Left lobe of liver (tissue), 2 donors: ENCODE results near the gene POLR1A. TPM values are rescaled to one million over a fixed set of nuclear protein-coding genes. Genes with fewer than 3 reads are reported as not detected.
"Not testable (repeated sequence)": the region's sequence is repeated elsewhere in the genome, so short reads cannot be mapped to it uniquely, and the experiment has no call there.

Source experiments
- ATAC-seq: fragments of 200-7000 bp; cut with Tn5 transposase; one replicate; pipeline ENCODE4 v1.9.1; 2020; ENCODE audit warnings: mild to moderate bottlenecking, moderate library complexity
- DNase-seq: peaks from one replicate; pipeline ENCODE4 v3.0.0-alpha.2; 2020; ENCODE audit warnings: low spot score
- total RNA-seq: library from RNA; stranded (reverse); gene quantifications from one replicate; pipeline ENCODE4 v1.2.1, GENCODE V29; 2021
- donor health status: DM: no; HTN: no; CAD: no; lungs with moderate emphysema.
- donor health status: DM: no; HTN: yes; CAD: no.

POLR1A gene
- total RNA-seq, 1 donor from 2014 or later = 12.1 TPM

DNA sequence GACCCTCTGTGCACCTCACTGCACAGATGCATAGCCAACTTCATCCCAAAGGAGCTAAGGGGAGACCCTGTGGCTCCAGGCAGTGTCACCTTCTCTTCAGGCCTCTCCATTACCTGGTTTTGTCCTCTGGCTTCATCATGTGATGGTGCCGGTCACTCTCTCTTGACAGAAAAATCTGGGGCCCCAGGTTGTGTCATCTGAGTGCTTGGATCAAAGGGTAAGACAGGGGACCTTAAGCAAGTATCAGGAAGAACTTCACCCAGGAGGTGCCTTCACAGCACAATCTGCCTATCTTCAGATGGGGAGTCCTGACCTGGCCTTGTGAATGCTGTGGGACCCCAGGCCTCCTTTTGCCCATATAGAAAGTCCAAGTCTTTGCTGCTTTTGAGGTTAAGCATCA is 104.4 kb downstream of the POLR1A start:
- no peak for DNase-seq
- no peak for ATAC-seq

DNA sequence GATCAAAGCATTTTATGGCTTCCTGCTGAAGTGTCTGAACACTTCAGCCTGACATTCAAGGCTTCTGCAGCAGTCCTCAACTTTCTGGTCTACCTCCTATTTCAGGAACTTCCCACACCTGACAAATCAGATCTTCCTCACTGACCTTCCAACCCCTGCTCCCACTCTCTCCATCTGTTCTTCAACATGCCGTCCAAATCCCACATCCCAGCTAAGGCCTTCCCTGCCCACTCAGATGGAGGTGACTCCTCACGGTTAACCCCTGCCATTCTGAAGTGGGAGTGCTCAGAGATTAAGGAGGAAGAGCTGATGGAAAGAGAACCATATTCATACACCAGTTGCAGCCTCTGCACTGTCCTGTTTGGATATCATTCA is 104.8 kb downstream of the POLR1A start:
- no peak for DNase-seq
- ATAC-seq = no peak

DNA sequence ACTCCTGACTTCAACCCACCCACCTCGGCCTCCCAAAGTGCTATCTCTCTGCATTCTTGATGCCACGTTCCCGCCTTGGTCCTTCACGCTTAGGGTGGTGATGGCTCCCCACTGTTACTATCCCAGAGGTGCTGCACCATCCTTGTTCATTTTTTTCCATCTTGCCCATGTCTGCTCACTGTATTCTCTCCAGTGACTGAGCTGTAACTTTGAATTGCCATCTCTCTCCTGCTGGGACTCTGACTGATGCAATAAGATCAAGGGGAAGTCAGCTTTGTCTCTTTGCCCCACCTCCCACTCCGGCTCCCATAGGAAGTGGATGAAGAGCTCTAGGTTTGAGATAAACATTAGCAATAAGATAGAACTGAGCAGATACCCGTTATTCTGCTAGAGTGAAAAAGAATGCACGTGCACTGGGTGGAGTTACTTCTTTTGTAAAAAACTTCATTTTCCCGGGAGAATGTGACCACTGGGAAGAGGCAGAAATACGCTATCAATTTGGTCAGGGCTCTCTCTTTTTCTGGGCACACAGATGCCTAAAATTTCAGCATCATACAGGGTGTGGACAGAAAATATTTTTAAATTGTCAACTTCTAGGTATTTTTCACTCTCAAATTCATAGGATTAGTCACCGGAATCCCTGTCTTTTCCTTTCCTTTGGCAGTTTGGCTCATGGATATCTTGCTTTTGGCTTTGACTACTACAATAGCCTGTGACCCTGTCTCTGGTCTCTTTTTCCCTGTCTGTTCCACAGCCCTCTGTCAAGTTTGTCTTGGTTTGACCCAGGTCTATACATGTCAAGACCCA is 105.4 kb downstream of the POLR1A start:
- no peak for DNase-seq

GRCh38 chr2:85999061-85999831 is 106.4 kb downstream of the POLR1A start:
- DNase-seq (no peak), ATAC-seq (no peak)

More for the DNA sequence above, 105.4 kb downstream of the POLR1A start:
- ATAC-seq = peak; percentile 26

DNA sequence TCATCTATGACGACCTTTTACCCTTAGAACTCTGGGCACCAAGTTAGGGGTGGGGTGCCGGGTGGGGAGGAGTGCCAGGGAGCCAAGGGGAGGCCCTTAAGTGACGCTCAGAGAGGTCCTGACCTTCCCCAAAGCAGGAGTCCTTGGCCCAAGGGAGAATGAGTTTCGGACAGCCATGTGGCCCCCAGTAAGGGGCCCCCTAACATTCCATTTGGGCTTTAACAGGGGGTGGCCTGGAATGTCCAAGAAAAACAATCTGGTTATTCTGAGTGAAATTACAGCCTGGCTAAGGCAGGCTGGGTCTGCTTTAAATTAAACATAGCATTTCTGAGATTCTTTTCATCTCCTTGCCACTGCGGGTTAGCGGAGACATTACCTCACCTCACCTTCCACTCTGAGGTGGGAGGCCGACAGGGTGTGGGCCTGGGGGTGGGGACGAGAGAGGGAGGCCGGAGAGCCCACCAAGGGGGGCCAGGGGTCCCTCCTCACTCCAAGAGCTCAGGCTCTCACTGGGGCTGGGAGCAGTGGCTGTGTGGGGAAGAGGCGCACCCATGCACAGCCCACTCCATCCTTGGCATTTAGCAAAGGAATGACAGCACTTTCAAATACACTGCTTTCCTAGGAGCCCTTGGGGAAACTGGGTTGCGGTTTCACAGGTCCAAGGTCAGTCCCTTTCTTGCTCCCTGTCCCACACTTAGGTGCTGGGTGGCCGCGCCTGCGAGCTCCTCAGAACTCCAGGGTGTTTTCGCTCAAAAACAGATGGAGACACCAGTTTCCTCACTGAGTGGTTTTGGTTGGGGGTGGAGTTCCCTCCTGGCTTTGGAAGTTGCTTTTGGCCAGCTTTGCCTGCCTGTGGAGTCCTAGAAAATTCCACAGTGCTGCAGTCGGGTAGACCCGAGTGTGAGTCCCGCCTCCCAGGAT is 107.4 kb downstream of the POLR1A start:
- ATAC-seq = no peak

DNA sequence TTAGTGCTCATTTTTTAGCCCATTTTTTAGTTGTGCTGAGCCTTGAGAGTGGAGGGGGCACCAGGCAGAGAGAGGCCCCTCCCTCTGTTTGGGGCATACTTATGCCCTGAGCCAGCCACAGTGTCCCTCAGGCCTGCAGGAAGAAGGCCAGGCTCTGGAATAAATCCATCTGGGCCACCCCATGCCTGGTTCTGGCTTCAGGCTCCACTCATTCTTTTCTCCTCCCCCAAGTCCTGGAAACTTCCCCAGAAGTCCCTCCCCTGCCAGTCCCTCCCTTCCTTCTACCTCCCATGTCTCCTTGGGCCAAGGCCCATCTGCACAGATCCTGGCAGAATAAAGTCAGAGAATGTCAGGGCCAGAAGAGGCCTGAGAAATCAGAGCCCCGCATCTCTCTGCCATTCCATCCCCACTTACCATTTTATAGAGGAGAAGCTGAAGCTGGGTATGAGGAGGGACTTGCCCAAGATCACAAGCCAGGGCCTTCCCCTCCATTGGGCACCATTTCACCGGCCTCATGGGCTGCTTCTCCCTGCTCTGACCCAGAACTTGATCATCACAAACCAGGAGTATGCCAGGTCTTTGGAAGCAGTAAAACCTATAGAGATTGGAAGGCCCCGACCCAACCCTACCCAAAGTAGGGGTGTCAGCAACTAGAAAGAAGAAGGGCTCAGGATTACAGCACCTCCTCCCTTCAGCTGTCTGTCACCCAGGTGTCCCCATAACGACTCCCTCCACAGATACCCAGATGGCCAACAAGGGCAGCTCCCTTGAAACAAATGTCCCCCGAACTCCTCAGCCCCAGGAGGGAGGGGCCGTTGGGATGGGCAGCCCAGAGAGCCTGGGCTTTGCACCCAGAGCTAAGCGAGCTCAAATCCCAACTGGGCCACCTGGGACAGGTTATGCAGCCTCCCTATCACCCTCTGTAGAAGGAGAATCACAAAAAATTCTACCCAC is 108.4 kb downstream of the POLR1A start:
- ATAC-seq = no peak
- no peak for DNase-seq

More for the DNA sequence above, 107.4 kb downstream of the POLR1A start:
- no peak for DNase-seq

DNA sequence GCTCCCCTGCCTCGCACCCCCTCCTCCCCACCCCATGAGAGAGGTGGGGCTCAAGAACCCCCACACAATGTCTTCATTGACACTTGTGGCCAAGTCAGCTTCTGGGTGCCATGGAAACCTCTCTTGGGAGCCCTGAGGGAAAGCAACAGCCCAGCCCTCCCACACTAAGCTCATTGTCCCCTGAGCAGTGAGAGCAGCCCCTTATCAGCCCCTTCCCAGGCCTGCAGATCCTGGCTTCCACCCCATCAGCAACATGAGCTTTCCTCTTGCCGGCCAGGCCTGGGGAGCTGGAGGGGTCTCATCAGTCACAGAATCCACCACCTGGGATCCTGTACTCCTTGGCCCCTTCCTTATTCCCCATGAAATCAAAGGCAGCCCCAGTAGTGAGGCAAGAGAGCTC is 109.1 kb downstream of the POLR1A start:
- DNase-seq (no peak), ATAC-seq (no peak)

DNA sequence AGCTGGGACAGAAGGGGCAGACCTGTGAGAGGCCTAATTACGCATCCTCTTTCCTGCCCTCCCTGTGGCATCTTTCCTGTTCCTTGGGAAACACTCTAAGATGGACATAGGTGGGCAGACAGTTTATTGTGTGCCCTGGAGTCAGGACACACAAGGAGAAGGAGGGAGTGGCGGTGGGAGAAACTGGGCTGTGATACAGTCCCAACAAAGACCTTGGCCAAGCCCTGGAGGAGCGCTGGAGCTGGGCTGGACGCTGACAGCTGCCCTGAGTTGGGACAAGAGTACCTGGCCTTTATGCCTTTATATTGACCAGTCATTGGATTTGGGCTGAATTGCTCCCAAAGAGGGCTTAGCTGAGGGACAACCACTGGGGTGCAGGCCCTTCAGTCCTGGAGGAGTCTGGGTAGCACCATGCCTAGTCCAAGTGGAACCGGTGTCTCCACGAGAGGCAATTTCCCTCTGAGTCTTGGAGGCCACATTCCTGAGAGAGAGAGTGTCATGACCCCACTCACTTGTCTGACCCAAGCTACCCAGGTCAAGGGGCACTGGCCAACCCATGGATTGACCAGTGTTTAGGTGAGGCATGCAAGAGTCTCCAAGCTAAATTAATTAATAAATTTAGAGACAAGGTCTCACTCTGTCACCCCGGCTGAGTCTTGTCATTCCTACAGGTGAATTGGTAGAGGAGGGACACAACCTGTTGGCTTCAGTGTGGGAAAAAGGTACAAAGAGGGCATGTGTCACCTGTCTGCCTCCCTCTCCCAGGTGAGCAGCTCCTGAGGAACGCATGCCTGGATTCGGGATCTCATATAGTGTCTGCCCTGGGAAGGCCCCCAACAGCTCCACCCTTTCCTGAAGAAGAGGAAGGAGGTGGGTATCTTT is 109.8 kb downstream of the POLR1A start:
- DNase-seq (peak; percentile 43), ATAC-seq (no peak)

DNA sequence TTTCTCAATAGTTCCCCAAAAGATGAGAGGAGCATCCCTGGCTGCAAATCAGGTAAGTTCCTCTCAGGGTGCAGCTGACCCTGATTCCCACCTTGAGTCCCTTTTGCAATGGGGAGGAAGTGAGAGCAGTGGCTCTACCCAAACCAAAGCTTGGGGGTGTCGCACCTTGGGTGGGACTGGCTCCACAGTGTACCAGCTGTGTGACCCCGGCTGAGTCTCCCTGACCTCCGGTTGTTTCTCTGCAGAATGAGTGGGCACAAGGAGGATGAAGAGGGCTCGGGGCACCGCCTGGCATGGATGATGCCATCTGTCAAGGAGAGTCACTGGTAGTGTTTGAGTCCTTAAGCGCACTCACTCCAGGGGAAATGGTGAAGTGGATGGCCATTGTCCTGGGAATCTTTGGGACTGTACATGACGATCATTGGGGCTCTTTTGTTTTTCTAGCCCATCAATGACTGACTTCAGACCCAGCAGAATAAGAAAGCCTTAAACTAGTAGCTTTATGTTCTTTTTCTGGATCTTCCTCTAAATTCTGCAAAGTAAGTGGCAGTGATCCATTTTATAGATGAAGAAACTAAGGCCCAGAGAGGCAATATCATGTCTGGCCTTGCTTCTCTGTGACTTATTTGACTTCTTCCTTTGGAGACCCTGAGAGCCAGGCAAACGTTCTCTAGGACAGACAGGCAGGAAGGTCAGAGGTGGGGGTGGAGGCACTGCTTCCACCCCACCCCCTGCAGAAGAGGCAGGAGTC is 110.6 kb downstream of the POLR1A start:
- DNase-seq = peak; percentile 32
- no peak for ATAC-seq

- ATAC-seq (no peak), DNase-seq (peak; percentile 16)
Measured at GRCh38 chr2:85994421-85994777, 111.3 kb downstream of the POLR1A start.

DNA sequence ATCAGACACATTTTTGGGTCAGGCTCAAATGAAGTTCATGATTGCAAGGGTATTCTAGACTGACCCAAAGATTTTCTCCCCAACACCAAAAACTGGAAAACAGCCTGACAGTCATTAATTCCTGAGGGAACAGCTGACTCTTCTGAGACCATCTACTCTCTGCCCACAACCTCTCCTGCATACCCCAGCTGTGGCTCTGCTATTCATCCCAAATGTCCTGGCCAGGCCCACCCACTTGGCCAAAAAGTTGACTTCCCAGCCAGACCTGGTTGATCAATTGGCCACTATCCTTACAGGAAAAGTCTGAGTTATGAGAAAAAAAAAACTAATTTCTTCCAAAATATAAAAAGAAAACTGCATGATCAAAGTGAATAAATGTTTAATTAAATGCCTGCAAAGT is 113.1 kb downstream of the POLR1A start:
- DNase-seq = no peak
- ATAC-seq = no peak

- not testable (repeated sequence) for DNase-seq, ATAC-seq
Measured at GRCh38 chr2:85992053-85992452, 113.6 kb downstream of the POLR1A start.

DNA sequence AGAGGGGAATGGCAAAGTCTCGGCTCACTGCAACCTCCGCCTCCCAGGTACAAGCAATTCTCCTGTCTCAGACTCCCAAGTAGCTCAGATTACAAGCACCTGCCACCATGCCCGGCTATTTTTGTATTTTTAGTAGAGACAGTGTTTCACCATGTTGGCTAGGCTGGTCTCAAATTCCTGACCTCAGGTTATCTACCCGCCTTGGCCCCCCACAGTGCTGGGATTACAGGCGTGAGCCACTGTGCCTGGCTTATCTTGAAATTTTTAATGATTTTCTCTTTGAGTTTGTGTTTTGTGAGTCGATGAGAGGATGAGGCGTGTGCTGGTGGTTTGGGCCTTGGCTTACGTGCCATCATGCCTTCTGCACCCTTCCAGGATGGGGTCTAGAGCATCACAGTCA is 115.6 kb downstream of the POLR1A start:
- no peak for DNase-seq
- ATAC-seq = no peak

DNA sequence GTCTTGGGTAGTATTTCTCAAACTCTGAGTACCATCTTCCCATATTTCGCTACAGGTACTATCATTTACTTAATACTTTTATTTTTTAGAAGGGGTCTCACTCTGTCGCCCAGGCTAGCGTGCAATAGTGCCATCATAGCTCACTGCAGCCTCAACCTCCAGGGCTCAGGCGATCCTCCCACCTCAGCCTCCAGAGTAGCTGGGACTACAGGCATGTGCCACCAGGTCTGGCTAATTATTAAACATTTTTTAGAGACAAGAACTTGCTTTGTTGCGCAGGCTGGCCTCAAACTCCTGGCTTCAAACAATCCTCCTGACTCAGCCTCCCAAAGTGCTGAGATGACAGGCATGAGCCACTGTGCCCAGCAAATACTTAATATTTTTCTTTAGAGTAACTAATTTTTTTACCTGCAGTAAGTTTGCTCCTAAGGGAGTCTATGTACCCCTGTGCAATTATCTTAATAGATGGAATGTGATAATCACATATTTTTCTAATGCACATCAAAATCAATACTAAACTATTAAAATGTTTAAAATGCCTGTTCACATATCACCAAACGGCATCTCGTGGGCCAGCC is 116.3 kb downstream of the POLR1A start:
- DNase-seq (no peak), ATAC-seq (no peak)

- DNase-seq = no peak
- no peak for ATAC-seq
Measured at GRCh38 chr2:85988914-85989270, 116.8 kb downstream of the POLR1A start.

- ATAC-seq (no peak), DNase-seq (no peak)
Measured at GRCh38 chr2:85988175-85988913, 117.3 kb downstream of the POLR1A start.
